Neutrophil (primary cell): Measurements from ENCODE around the gene R3HDM1.

Experiments used
- H3K27ac ChIP-seq: fragments of 200-600 bp; sonication (generic); 2 replicates; pipeline ENCODE4 v1.5.1; 2016; ENCODE audit warnings: mild to moderate bottlenecking, moderate library complexity
- H3K27me3 ChIP-seq: fragments of 200-600 bp; sonication (generic); 2 replicates; pipeline ENCODE4 v1.6.0; 2016; ENCODE audit warnings: mild to moderate bottlenecking
- H3K36me3 ChIP-seq: fragments of 200-600 bp; sonication (generic); 2 replicates; pipeline ENCODE4 v1.5.1; 2017
- H3K4me1 ChIP-seq, 2 experiments: fragments of 200-600 bp in 1 of 2; sonication (generic) in 1 of 2; 1 replicate in 1 of 2; 2 replicates in 1 of 2; pipeline versions ENCODE4 v1.5.1 to v1.6.1; 2013 to 2016; ENCODE audit warnings: low read depth in 1 of 2, low read length in 1 of 2, mild to moderate bottlenecking in 1 of 2, moderate library complexity in 1 of 2; ENCODE audit not compliant: control insufficient read depth in 1 of 2, insufficient read depth in 1 of 2
- H3K4me3 ChIP-seq, 2 experiments: fragments of 200-600 bp in 1 of 2; sonication (generic) in 1 of 2; 1 replicate in 1 of 2; 2 replicates in 1 of 2; pipeline ENCODE4 v1.5.1; 2013 to 2016; ENCODE audit warnings: low read depth in 1 of 2, low read length in 1 of 2, mild to moderate bottlenecking in 1 of 2, moderate library complexity in 1 of 2
- H3K9me3 ChIP-seq: fragments of 200-600 bp; sonication (generic); 2 replicates; pipeline ENCODE4 v1.5.1; 2016
- TF ChIP-seq, protein P1 (sequence below): fragments of 200-600 bp; sonication (generic); IDR thresholded peaks from 2 replicates; pipeline ENCODE4 v1.5.1; 2016; ENCODE audit warnings: antibody characterized with exemption

R3HDM1 gene

DNA sequence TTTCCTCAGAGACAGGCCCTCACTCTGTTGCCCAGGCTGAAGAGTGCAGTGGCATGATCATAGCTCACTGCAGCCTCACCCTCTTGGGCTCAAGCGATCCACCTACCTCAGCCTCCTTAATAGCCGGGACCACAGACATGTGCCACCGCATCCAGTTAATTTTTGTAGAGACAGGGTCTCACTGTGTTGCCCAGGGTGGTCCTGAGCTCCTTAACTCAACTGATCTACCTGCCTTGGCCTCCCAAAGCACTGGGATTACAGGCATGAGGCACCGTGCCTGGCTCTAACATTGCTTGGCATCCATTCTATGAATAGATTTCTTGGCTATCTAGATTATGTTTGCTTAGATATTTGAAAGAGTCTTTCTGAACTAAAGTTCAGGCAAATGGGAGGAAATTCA is 21.6 kb downstream of the R3HDM1 start:
- no peaks in the 10 kb centered on the region for H3K9me3 ChIP-seq
- H3K4me1 ChIP-seq = no peaks in the 10 kb centered on the region
- no peaks in the 10 kb centered on the region for H3K27me3 ChIP-seq
- H3K4me3 ChIP-seq = no peak overlapping the region
- H3K36me3 ChIP-seq = no peaks in the 10 kb centered on the region
- TF ChIP-seq, protein P1, sequence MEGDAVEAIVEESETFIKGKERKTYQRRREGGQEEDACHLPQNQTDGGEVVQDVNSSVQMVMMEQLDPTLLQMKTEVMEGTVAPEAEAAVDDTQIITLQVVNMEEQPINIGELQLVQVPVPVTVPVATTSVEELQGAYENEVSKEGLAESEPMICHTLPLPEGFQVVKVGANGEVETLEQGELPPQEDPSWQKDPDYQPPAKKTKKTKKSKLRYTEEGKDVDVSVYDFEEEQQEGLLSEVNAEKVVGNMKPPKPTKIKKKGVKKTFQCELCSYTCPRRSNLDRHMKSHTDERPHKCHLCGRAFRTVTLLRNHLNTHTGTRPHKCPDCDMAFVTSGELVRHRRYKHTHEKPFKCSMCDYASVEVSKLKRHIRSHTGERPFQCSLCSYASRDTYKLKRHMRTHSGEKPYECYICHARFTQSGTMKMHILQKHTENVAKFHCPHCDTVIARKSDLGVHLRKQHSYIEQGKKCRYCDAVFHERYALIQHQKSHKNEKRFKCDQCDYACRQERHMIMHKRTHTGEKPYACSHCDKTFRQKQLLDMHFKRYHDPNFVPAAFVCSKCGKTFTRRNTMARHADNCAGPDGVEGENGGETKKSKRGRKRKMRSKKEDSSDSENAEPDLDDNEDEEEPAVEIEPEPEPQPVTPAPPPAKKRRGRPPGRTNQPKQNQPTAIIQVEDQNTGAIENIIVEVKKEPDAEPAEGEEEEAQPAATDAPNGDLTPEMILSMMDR = no peak
- H3K27ac ChIP-seq = no peak overlapping the region

- H3K4me1 ChIP-seq = no peaks in the 10 kb centered on the region
- no peak overlapping the region for H3K4me3 ChIP-seq
- no peaks in the 10 kb centered on the region for H3K36me3 ChIP-seq
- H3K27ac ChIP-seq = no peak overlapping the region
- no peaks in the 10 kb centered on the region for H3K27me3 ChIP-seq
- TF ChIP-seq, protein P1 = no peak
- H3K9me3 ChIP-seq = no peaks in the 10 kb centered on the region
Measured at GRCh38 chr2:135555311-135555710, 24.0 kb downstream of the R3HDM1 start.

- H3K4me3 ChIP-seq = no peak overlapping the region
- H3K4me1 ChIP-seq = no peaks in the 10 kb centered on the region
- no peak overlapping the region for H3K27ac ChIP-seq
- TF ChIP-seq, protein P1 = no peak
- no peaks in the 10 kb centered on the region for H3K36me3 ChIP-seq
- no peaks in the 10 kb centered on the region for H3K9me3 ChIP-seq
- H3K27me3 ChIP-seq = no peaks in the 10 kb centered on the region
Measured at GRCh38 chr2:135557530-135557929, 26.2 kb downstream of the R3HDM1 start.

- H3K9me3 ChIP-seq = no peaks in the 10 kb centered on the region
- H3K27ac ChIP-seq = no peak overlapping the region
- no peaks in the 10 kb centered on the region for H3K4me1 ChIP-seq
- TF ChIP-seq, protein P1 = no peak
- no peaks in the 10 kb centered on the region for H3K36me3 ChIP-seq
- H3K4me3 ChIP-seq = no peak overlapping the region
- H3K27me3 ChIP-seq = no peaks in the 10 kb centered on the region
Measured at GRCh38 chr2:135561925-135562324, 30.6 kb downstream of the R3HDM1 start.

DNA sequence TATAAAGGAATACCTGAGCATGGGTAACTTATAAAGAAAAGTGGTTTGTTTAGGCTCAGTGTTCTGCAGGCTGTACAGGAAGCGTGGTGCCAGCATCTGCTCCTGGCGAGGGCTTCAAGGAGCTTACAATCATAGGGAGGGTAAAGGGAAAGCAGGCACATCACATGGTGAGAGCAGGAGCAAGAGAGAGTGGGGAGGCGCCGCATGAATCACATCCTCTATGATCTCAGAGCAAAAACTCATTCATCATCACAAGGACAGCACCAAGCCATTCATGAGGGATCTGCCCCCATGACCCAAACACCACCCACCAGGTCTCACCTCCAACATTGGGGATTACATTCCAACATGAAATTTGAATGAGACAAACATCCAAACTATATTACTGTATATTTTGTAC is 32.5 kb downstream of the R3HDM1 start:
- H3K27ac ChIP-seq = no peak overlapping the region
- no peaks in the 10 kb centered on the region for H3K27me3 ChIP-seq
- no peaks in the 10 kb centered on the region for H3K36me3 ChIP-seq
- TF ChIP-seq, protein P1 = no peak
- H3K9me3 ChIP-seq = no peaks in the 10 kb centered on the region
- H3K4me3 ChIP-seq = no peak overlapping the region
- no peaks in the 10 kb centered on the region for H3K4me1 ChIP-seq

GRCh38 chr2:135570884-135571283 is 39.6 kb downstream of the R3HDM1 start:
- Histone ChIP-seq H3K27ac (no peak overlapping the region), H3K27me3 (no peaks in the 10 kb centered on the region), H3K4me1 (no peaks in the 10 kb centered on the region), H3K9me3 (no peaks in the 10 kb centered on the region), H3K4me3 (no peak overlapping the region), H3K36me3 (peaks cover 9% of the 10 kb centered on the region)
- TF ChIP-seq, protein P1 = no peak
